Osteocyte (in vitro differentiated cells): Measurements from ENCODE around the gene RASAL2. TPM values are rescaled to one million over a fixed set of nuclear protein-coding genes. Genes with fewer than 3 reads are reported as not detected.

Experiments
- DNase-seq: peaks from one replicate; pipeline ENCODE4 v3.0.0; 2021; ENCODE audit warnings: mixed read lengths; ENCODE audit not compliant: unreplicated experiment; ENCODE audit errors: extremely low spot score
- H3K27ac Mint-ChIP-seq: one replicate; pipeline ENCODE4 v1.8.0; 2021; ENCODE audit warnings: mild to moderate bottlenecking, mixed read lengths; ENCODE audit not compliant: unreplicated experiment
- H3K27me3 Mint-ChIP-seq: one replicate; pipeline ENCODE4 v1.8.0; 2021; ENCODE audit warnings: mixed read lengths; ENCODE audit not compliant: unreplicated experiment
- H3K36me3 Mint-ChIP-seq: one replicate; pipeline ENCODE4 v1.8.0; 2021; ENCODE audit warnings: mixed read lengths; ENCODE audit not compliant: unreplicated experiment
- H3K4me1 Mint-ChIP-seq: one replicate; pipeline ENCODE4 v1.8.0; 2021; ENCODE audit warnings: mixed read lengths; ENCODE audit not compliant: unreplicated experiment
- H3K4me3 Mint-ChIP-seq: one replicate; pipeline ENCODE4 v1.8.0; 2021; ENCODE audit warnings: mild to moderate bottlenecking, moderate library complexity, mixed read lengths; ENCODE audit not compliant: unreplicated experiment
- H3K9me3 Mint-ChIP-seq: one replicate; pipeline ENCODE4 v1.8.0; 2021; ENCODE audit warnings: mixed read lengths; ENCODE audit not compliant: unreplicated experiment
- total RNA-seq: library from RNA; stranded (reverse); gene quantifications from 2 replicates; pipeline ENCODE4 v1.2.1, GENCODE V29; 2021
- TF ChIP-seq, protein P1 (sequence below): fragments of 200-600 bp; sonication (generic); IDR thresholded peaks from 2 replicates; pipeline ENCODE4 v1.5.0; 2021; ENCODE audit warnings: antibody characterized with exemption, mild to moderate bottlenecking, moderate library complexity

Gene RASAL2
- total RNA-seq, 1 donor from 2014 or later: 34.2 TPM

DNA sequence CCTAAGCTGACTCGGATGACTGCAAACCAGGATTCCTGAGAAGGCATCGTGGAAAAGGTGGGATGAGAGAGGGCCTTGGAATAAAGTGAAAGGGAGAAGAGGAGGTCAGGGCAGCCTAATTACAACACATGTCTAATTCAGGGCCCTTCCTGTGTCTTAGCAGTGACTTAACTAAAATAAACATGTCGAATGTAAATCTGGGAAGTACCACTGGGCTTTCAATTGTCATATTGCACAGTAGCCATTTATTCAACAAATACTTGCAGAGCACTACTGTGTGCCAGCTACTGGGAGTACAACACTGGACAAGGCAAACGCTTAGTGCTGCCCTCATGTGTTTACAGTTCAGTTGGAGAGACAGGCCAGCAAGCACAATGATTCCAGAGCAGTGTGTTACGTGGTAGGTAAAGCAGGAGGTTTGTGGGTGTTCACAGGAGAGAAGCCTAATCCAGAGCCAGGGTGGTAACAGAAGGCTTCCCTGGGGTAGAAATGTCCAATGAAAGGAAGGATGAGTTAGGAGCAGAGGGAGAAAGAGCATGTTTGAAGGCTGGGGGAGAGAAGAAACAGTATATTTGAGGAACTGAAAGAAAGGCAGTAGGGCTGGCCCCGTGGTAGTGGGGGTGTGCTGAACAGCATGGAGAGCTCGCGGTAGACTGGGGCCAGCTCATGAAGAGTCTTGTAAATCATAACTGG, 38.0 kb upstream of the RASAL2 start:
- H3K36me3 Mint-ChIP-seq: no peaks in the 10 kb centered on the region
- DNase-seq: no peak
- peaks cover 77% of the 10 kb centered on the region for H3K4me1 Mint-ChIP-seq

DNA sequence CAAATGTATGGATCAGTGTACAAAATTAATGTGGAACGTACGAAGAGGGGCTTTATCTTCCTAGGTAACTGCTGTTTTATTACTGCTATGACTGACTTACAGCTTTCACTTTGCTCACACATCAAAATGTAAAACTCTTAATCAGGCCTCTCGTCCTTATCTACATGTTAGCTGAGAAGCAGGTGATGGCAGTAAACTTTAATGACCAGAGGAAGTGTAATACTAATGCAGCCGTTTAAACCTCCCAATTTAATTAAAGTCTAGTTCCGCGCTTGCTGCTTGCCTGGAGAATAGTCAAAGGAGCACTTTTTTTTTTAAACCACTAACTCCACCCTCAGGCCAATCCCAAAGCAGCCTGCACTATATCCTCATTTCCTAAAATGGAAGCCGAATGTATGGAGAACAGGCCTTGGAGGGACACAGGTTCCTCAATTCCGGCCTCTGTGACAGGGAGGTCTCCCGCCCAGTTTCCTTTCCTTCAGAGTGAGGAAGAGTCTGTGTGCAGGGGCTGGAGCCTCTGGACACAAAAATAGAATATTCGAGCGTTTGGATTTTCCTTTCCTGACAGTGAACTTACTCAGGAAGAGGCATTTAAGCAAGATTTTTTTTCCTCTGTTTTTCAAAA, 36.7 kb upstream of the RASAL2 start:
- H3K4me1 Mint-ChIP-seq: peaks cover 88% of the 10 kb centered on the region
- DNase-seq: no peak
- TF ChIP-seq, protein P1, sequence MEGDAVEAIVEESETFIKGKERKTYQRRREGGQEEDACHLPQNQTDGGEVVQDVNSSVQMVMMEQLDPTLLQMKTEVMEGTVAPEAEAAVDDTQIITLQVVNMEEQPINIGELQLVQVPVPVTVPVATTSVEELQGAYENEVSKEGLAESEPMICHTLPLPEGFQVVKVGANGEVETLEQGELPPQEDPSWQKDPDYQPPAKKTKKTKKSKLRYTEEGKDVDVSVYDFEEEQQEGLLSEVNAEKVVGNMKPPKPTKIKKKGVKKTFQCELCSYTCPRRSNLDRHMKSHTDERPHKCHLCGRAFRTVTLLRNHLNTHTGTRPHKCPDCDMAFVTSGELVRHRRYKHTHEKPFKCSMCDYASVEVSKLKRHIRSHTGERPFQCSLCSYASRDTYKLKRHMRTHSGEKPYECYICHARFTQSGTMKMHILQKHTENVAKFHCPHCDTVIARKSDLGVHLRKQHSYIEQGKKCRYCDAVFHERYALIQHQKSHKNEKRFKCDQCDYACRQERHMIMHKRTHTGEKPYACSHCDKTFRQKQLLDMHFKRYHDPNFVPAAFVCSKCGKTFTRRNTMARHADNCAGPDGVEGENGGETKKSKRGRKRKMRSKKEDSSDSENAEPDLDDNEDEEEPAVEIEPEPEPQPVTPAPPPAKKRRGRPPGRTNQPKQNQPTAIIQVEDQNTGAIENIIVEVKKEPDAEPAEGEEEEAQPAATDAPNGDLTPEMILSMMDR: no peak
- H3K9me3 Mint-ChIP-seq: no peaks in the 10 kb centered on the region
- no peaks in the 10 kb centered on the region for H3K27me3 Mint-ChIP-seq
- H3K27ac Mint-ChIP-seq: peak overlapping the region; percentile 99
- no peaks in the 10 kb centered on the region for H3K36me3 Mint-ChIP-seq
- H3K4me3 Mint-ChIP-seq: no peak overlapping the region

More for the DNA sequence above, 38.0 kb upstream of the RASAL2 start:
- H3K9me3 Mint-ChIP-seq: no peaks in the 10 kb centered on the region
- peak overlapping the region; percentile 99 for H3K27ac Mint-ChIP-seq
- TF ChIP-seq, protein P1: no peak
- H3K27me3 Mint-ChIP-seq: no peaks in the 10 kb centered on the region
- no peak overlapping the region for H3K4me3 Mint-ChIP-seq

- Mint-ChIP-seq H3K4me3 (peak overlapping the region; percentile 65), H3K9me3 (no peaks in the 10 kb centered on the region), H3K36me3 (no peaks in the 10 kb centered on the region), H3K4me1 (peaks cover 80% of the 10 kb centered on the region), H3K27ac (peak overlapping the region; percentile 99), H3K27me3 (no peaks in the 10 kb centered on the region)
- TF ChIP-seq, protein P1: no peak
- DNase-seq: peak; percentile 86
Measured at GRCh38 chr1:178057912-178058534, 35.9 kb upstream of the RASAL2 start.

DNA sequence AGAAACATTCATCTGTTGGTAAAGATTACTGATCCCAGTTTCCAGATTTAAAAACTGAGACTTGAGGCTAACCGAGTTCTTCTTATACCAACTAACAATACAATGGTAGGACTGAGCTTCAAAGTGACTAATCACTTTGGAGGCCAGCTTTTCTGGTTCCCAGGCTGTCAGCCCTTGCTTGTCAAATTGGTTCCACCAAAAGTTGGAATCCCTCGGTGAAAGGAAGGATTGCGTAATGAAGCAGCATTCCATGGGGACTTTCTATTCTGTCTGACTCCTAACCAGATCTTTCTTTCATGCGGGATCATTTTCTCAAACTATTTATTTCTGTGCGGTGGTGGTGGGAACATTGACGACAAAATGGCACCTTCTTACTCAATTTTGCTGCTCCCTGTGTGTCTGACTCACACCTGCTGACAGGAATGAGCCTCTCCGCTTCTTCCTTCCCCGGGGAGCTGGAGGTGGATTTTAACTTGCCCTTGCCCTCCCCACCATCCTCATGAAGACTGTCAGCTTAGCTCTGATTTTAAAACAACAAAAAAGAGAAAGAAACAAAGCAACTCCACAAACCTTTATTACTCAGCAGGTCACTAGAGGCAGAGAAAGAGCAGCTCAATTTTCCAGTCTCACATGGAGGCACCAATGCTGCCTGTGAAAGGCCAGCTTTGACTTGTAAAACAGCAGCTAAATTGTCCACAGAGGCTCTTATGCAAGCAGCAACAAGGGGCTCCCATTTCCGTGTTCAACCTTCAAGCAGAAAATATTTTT, 32.9 kb upstream of the RASAL2 start:
- TF ChIP-seq, protein P1: peak; percentile 7
- peak overlapping the region; percentile 42 for H3K4me3 Mint-ChIP-seq
- H3K36me3 Mint-ChIP-seq: no peaks in the 10 kb centered on the region
- peak overlapping the region; percentile 95 for H3K27ac Mint-ChIP-seq
- DNase-seq: no peak
- no peaks in the 10 kb centered on the region for H3K9me3 Mint-ChIP-seq
- no peaks in the 10 kb centered on the region for H3K27me3 Mint-ChIP-seq
- peaks cover 60% of the 10 kb centered on the region for H3K4me1 Mint-ChIP-seq
